Upper lobe of left lung (tissue), 6 donors: Measurements from ENCODE around the gene CDC26. TPM values are rescaled to one million over a fixed set of nuclear protein-coding genes. Genes with fewer than 3 reads are reported as not detected.
A peak's percentile ranks its signal among the peaks of the same experiment; 100 is the strongest.

Experiments
- ATAC-seq, 2 donors: fragments of 200-7000 bp; cut with Tn5 transposase; one replicate each; pipeline ENCODE4 v1.9.1; 2022; ENCODE audit warnings: mild to moderate bottlenecking in 2 of 2, moderate library complexity in 2 of 2; ENCODE audit not compliant: low FRiP score in 2 of 2
- DNase-seq, 2 donors: peaks; one replicate each; pipeline ENCODE4 v3.0.0-alpha.2; 2019 to 2020
- H3K27ac ChIP-seq, 4 donors: fragments of 200-600 bp; sonication (generic); one replicate each; pipeline ENCODE4 v1.5.1; 2016 to 2019
- H3K27me3 ChIP-seq, 4 donors: fragments of 200-600 bp; sonication (generic); one replicate each; pipeline ENCODE4 v1.5.1; 2017 to 2019
- H3K36me3 ChIP-seq, 4 donors: fragments of 200-600 bp; sonication (generic); one replicate each; pipeline ENCODE4 v1.5.1; 2016 to 2019
- H3K4me1 ChIP-seq, 4 donors: fragments of 200-600 bp; sonication (generic); one replicate each; pipeline ENCODE4 v1.5.1; 2018 to 2019
- H3K4me3 ChIP-seq, 4 donors: fragments of 200-600 bp; sonication (generic); one replicate each; pipeline ENCODE4 v1.5.1; 2017 to 2019; ENCODE audit warnings: mild to moderate bottlenecking in 2 of 4, moderate library complexity in 1 of 4
- H3K9me3 ChIP-seq, 4 donors: fragments of 200-600 bp; sonication (generic); one replicate each; pipeline ENCODE4 v1.5.1; 2018 to 2019
- CTCF ChIP-seq, 6 experiments: fragments of 450-650 bp in 4 of 6; fragments of 200-600 bp in 2 of 6; sonication (generic) in 2 of 6; IDR thresholded peaks; one replicate each; pipeline ENCODE4 v1.5.1; 2016 to 2019; ENCODE audit warnings: antibody characterized with exemption in 6 of 6
- EP300 ChIP-seq, 4 donors: sonication (generic); formaldehyde crosslinking; IDR thresholded peaks; one replicate each; pipeline ENCODE4 v1.5.1; 2017; ENCODE audit warnings: antibody characterized with exemption in 4 of 4, control low read depth in 2 of 4
- POLR2A ChIP-seq, 4 donors: fragments of 450-650 bp; IDR thresholded peaks; one replicate each; pipeline ENCODE4 v1.5.1; 2016 to 2017; ENCODE audit warnings: antibody characterized with exemption in 4 of 4, mild to moderate bottlenecking in 2 of 4
- POLR2AphosphoS5 ChIP-seq, 2 donors: sonication (generic); formaldehyde crosslinking; IDR thresholded peaks; one replicate each; pipeline ENCODE4 v1.5.1; 2017; ENCODE audit warnings: antibody characterized with exemption in 2 of 2
- WGBS, 2 donors: methylation state at CpG; one replicate each; pipeline ENCODE4 v1.1.5; 2017 to 2018; 5-methylcytosine and 5-hydroxymethylcytosine counted together
- total RNA-seq, 6 donors: library from RNA; depleted of rRNA in 4 of 6; stranded (reverse); fragments of >200 nt in 4 of 6; gene quantifications; one replicate each; pipeline versions ENCODE4 v1.1.0 to v1.2.1, GENCODE V29; 2016 to 2021
- donor health status: DM: no; HTN: no; CAD: no; lungs with moderate emphysema.
- donor health status: DM: no; HTN: yes; CAD: no; lungs with severe emphysema.

Gene CDC26
- total RNA-seq, 6 donors from 2014 or later, result 17.7 to 41.9 (median 28.4) TPM

DNA sequence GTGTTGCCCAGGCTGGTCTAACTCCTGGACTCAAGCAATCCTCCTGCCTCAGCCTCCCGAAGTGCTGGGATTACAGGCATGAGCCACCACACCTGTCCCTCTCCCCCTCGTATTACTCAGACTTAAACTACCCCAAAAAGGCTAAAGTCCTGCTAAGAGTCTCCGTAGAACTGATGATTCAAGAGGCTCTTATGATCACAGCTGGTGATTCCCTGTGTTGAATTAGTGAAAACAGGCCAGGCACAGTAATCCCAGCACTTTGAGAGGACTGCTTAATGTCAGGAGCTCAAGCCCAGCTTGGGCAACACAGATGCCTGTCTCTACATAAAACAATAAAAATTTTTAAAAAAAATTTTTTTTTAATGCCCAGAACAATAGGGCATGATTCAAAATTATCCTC, 9.2 kb downstream of the CDC26 start:
- H3K27me3 ChIP-seq, result no peaks in the 10 kb centered on the region
- no peaks in the 10 kb centered on the region for H3K9me3 ChIP-seq
- ATAC-seq (no peak), DNase-seq (no peak)
- 87 to 89% methylated on average over 3 of the region's 3 CpGs for WGBS, 2 donors
- TF ChIP-seq POLR2A (IDR thresholded peaks at IDR 0.05) (no peak), CTCF (IDR thresholded peaks at IDR 0.05) (no peak), POLR2AphosphoS5 (IDR thresholded peaks at IDR 0.05) (no peak), EP300 (IDR thresholded peaks at IDR 0.05) (no peak)
- no peaks in the 10 kb centered on the region for H3K4me1 ChIP-seq
- H3K36me3 ChIP-seq, result peaks cover 11 to 72% (median 36%) of the 10 kb centered on the region in 4 donors
- H3K4me3 ChIP-seq, result no peak overlapping the region
- no peak overlapping the region for H3K27ac ChIP-seq

DNA sequence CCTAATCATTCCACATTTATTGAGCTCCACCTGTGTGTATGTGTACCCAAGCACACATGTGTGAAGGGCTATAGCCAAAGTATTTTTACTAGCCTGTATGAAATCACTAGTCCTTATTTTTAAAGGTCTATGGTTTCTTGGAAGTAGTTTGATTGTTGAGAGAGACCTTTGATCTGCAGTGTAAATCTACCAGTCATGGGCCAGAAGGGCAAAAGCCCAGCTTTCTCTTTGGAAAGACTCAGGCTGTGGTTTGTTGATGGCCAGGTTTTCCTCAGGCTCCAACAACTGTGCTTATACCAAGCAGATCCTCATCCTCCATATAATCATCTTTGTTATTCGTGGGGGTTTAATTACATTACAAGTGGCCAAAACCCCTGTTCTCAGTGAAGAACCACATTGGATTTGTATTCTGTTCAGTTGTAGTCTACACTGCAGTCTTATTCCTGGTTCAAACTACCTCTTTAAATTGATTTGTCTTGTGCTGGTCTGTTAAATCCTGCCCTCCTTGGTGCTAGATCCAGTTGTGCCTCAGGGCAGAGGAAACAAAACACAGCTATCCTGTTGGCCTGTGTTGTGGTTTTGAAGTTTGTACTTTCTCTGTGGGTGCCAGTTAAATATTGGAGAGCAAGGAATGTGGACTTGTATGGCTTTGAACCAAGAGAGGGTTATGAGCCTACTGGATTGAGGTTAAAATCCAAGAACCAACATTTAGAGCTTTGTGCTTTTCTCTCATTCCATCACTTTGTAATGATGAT, 13.3 kb downstream of the CDC26 start:
- peaks cover 4 to 67% (median 36%) of the 10 kb centered on the region in 4 donors for H3K36me3 ChIP-seq
- 84 to 95% methylated on average over 1 of the region's 1 CpG for WGBS, 2 donors
- DNase-seq, result no peak
- no peak for ATAC-seq
- H3K9me3 ChIP-seq, result no peaks in the 10 kb centered on the region
- H3K4me1 ChIP-seq, result no peaks in the 10 kb centered on the region
- H3K4me3 ChIP-seq, result no peak overlapping the region
- TF ChIP-seq POLR2A (IDR thresholded peaks at IDR 0.05), result no peak
- TF ChIP-seq CTCF (IDR thresholded peaks at IDR 0.05), result no peak
- no peak for TF ChIP-seq POLR2AphosphoS5 (IDR thresholded peaks at IDR 0.05)
- TF ChIP-seq EP300 (IDR thresholded peaks at IDR 0.05), result no peak
- no peak overlapping the region for H3K27ac ChIP-seq
- H3K27me3 ChIP-seq, result no peaks in the 10 kb centered on the region

GRCh38 chr9:113258282-113258681, 17.1 kb downstream of the CDC26 start:
- WGBS, 2 donors, result 41 to 48% methylated on average over 1 of the region's 1 CpG
- TF ChIP-seq POLR2AphosphoS5 (IDR thresholded peaks at IDR 0.05) (no peak), POLR2A (IDR thresholded peaks at IDR 0.05) (no peak), EP300 (IDR thresholded peaks at IDR 0.05) (no peak), CTCF (IDR thresholded peaks at IDR 0.05) (no peak)
- H3K36me3 ChIP-seq, result peaks cover 4 to 59% (median 36%) of the 10 kb centered on the region in 4 donors

GRCh38 chr9:113257863-113258262, 17.5 kb downstream of the CDC26 start:
- Histone ChIP-seq H3K27me3 (no peaks in the 10 kb centered on the region), H3K4me1 (no peaks in the 10 kb centered on the region), H3K36me3 (peaks cover 4 to 58% (median 35%) of the 10 kb centered on the region in 4 donors), H3K9me3 (no peaks in the 10 kb centered on the region), H3K4me3 (no peak overlapping the region), H3K27ac (no peak overlapping the region)
- TF ChIP-seq EP300 (IDR thresholded peaks at IDR 0.05) (no peak), POLR2A (IDR thresholded peaks at IDR 0.05) (no peak), POLR2AphosphoS5 (IDR thresholded peaks at IDR 0.05) (no peak), CTCF (IDR thresholded peaks at IDR 0.05) (no peak)
- 92 to 95% methylated on average over 3 of the region's 3 CpGs for WGBS, 2 donors
- no peak for ATAC-seq
- no peak for DNase-seq

More at GRCh38 chr9:113258282-113258681, 17.1 kb downstream of the CDC26 start:
- H3K27ac ChIP-seq, result no peak overlapping the region
- H3K27me3 ChIP-seq, result no peaks in the 10 kb centered on the region
- no peak overlapping the region for H3K4me3 ChIP-seq
- ATAC-seq (no peak), DNase-seq (no peak)
- H3K9me3 ChIP-seq, result no peaks in the 10 kb centered on the region
- no peaks in the 10 kb centered on the region for H3K4me1 ChIP-seq

DNA sequence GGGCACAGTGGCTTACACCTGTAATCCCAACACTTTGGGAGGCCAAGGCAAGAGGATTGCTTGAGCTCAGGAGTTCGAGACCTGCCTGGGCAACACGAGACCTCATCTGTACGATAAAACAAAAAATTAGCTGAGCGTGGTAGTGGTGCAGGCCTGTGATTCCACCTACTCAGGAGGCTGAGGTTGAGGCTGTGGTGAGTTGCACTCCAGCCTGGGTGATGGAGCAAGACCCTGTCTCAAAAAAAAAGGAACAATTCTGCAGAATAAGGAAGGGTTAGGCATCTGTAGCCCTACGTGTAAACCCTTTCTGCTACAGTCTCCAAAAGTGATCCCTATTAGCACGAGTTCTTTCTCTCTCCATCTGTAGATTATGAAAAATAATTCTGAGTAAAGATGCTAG, 19.9 kb downstream of the CDC26 start:
- no peaks in the 10 kb centered on the region for H3K27me3 ChIP-seq
- DNase-seq (peak in 1 of 2 donors; percentile 36), ATAC-seq (peak; percentile 34 to 64)
- H3K27ac ChIP-seq, result no peak overlapping the region
- 74 to 90% methylated on average over 6 of the region's 6 CpGs for WGBS, 2 donors
- H3K4me1 ChIP-seq, result no peaks in the 10 kb centered on the region
- H3K9me3 ChIP-seq, result no peaks in the 10 kb centered on the region
- no peak overlapping the region for H3K4me3 ChIP-seq
- TF ChIP-seq POLR2AphosphoS5 (IDR thresholded peaks at IDR 0.05), result no peak
- TF ChIP-seq EP300 (IDR thresholded peaks at IDR 0.05), result no peak
- no peak for TF ChIP-seq CTCF (IDR thresholded peaks at IDR 0.05)
- no peak for TF ChIP-seq POLR2A (IDR thresholded peaks at IDR 0.05)
- peaks cover 4 to 36% (median 20%) of the 10 kb centered on the region in 4 donors for H3K36me3 ChIP-seq
